ENCODE data around the gene MICAL2.

MICAL2 gene

GRCh38 chr11:12076840-12077534 lies 33.4 kb upstream of the MICAL2 start:
- no peak for DNase-seq

- no peak for DNase-seq
These were observed 32.7 kb upstream of the MICAL2 start for GRCh38 chr11:12077535-12078280.

GRCh38 chr11:12079726-12080556 lies 30.4 kb upstream of the MICAL2 start:
- no peak for DNase-seq

- no peak for DNase-seq
These were observed 27.0 kb upstream of the MICAL2 start for GRCh38 chr11:12083380-12083779.

- DNase-seq, result no peak
These were observed 26.1 kb upstream of the MICAL2 start for GRCh38 chr11:12084256-12084655.

- no peak for DNase-seq
These were observed 24.8 kb upstream of the MICAL2 start for GRCh38 chr11:12085371-12086251.

GRCh38 chr11:12086271-12087074 lies 23.9 kb upstream of the MICAL2 start:
- DNase-seq, result no peak

- DNase-seq, result no peak
These were observed 23.1 kb upstream of the MICAL2 start for GRCh38 chr11:12087075-12088004.

- no peak for DNase-seq
These were observed 22.3 kb upstream of the MICAL2 start for GRCh38 chr11:12088047-12088481.

GRCh38 chr11:12088531-12088930 lies 21.9 kb upstream of the MICAL2 start:
- no peak for DNase-seq

- no peak for DNase-seq
These were observed 21.3 kb upstream of the MICAL2 start for GRCh38 chr11:12089041-12089440.

- DNase-seq, result no peak
These were observed 20.9 kb upstream of the MICAL2 start for GRCh38 chr11:12089473-12089872.

GRCh38 chr11:12090061-12090591 lies 20.3 kb upstream of the MICAL2 start:
- peak; percentile 43 for DNase-seq

GRCh38 chr11:12090761-12091258 lies 19.6 kb upstream of the MICAL2 start:
- peak; percentile 36 for DNase-seq

- no peak for DNase-seq
These were observed 18.3 kb upstream of the MICAL2 start for GRCh38 chr11:12091956-12092558.

GRCh38 chr11:12092714-12093113 lies 17.7 kb upstream of the MICAL2 start:
- no peak for DNase-seq

GRCh38 chr11:12094872-12095800 lies 15.3 kb upstream of the MICAL2 start:
- peak; percentile 17 for DNase-seq

- no peak for DNase-seq
These were observed 13.2 kb upstream of the MICAL2 start for GRCh38 chr11:12097219-12097618.

Data from NCI-H2029 treated with DMSO at 0.1 percent for 48 hours (cell line).